Activated T-cell treated with anti-CD3 and anti-CD28 coated beads, Interleukin-2, amount 50 U/mL, for 1 hour (primary cell): ENCODE data around the gene LRMDA.

ENCODE experiments used
- DNase-seq: peaks from one replicate; pipeline ENCODE4 v3.0.0-alpha.2; 2020

The LRMDA gene

GRCh38 chr10:75939541-75939940 is 508.1 kb downstream of the LRMDA start:
- no peak for DNase-seq

GRCh38 chr10:75940742-75941141 is 509.3 kb downstream of the LRMDA start:
- DNase-seq = no peak

DNA sequence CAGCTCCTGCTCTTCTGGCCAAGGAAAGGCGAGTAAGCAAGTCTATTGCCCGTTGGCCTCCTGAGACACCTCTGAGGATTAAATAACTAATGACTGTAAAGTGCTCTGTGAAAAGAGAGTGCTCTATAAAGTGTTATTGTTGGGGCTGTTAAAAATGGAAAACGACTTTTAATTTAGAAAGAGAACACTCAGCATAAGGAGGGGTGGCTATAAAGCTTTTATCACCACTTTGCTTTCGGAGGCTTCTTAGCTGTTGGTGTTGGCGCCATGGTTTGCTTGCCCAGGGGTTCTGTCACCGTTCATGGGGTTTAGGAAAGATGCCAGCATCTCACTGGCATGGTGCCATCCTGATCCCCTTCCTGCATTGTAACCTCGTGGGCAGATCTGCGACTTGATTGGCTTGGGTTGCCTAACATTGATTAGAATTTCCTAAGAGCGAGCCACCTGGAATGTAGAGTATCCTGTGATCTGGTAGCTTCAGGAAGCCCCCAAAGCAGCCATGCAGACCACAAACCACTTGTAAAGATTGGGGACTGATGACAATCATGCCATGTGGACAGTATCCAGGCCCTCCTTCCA is 509.9 kb downstream of the LRMDA start:
- no peak for DNase-seq

GRCh38 chr10:75944061-75944460 is 512.6 kb downstream of the LRMDA start:
- no peak for DNase-seq

DNA sequence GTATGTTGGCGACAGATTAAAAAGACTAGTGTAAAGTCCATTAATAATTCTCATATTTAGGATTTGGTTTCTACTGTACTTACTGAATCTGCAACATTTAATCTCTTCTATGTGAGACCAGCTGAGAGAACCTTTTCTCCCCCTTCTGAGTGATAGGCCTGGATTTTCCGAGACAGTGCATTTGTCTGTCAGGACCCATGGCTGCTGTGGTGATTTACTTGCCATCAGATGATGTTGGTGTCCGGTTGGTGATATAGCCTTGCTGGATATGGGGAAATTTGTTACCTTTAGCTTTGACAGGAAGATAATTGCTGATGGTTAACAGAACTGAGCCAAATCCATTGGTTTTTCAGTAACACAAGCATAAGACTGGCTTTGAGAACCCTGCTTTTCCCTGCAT is 517.2 kb downstream of the LRMDA start:
- DNase-seq = no peak

GRCh38 chr10:75950307-75950706 is 518.9 kb downstream of the LRMDA start:
- no peak for DNase-seq

DNA sequence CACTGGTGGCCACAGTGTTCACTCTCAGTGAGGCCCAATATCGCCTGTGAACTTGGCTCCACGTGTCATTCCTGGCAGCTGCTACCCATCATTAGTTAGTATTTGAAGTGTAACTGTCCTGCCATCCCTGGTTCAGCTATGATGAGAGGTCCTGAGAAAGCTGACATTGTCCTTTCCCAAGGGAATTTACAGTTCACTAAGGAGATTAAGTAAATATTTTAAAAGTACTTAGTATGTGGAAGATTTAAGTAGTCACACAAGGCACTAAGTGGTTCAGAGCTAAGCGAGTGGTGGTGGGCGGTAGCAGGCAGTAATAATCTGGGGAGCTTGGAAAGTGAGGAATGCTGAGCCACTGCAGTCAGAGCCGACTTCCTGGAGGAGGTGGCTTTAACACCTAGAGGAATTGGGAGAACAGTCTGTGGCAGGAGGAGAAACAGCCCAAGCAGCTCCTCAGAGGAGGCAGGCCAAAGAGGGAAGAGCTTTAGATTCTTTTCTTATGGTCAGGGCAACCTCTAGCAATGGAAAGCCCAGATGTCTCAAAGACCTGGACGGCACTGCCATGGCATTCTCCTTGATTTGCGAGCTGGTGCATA is 519.7 kb downstream of the LRMDA start:
- DNase-seq = no peak

DNA sequence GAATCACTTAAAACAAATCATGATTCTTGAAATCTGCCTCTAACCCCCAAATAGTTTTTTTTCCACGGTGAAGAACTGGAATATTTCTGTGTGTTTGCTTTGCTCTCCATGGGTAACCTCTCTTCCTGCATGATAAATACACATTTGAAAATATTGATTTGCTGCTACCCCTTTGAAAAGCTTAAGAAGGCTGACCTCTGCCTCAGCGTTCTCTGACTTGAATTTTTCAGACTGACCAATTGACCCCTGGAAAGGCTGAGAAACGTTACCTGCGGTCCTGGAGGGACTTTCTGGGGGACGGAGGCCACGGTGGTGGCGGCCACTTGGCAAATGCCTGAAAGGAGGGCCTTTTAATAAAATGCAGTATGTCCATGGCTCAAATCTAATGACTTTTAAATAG is 520.2 kb downstream of the LRMDA start:
- DNase-seq = no peak

DNA sequence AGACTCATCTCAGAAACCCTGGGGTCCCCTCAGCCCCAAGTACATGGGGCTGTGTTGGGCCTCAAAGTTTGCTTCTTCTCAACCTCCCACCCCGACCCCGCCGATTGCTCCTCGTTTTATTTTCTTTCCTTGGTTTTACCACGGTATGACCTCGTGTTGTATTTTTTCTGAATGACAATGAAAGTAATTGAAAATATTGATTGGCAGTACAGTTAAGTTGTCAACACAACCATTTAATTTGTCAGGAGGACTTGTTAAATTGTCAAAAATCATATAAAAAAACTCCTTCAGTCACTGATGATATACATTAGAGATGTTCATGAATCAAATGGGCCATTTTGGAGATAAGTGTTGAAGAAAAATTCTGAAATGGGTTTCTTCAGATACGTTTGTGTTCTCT is 520.7 kb downstream of the LRMDA start:
- no peak for DNase-seq

- no peak for DNase-seq
Observed at GRCh38 chr10:75954486-75954885, 523.1 kb downstream of the LRMDA start.

- DNase-seq = no peak
Observed at GRCh38 chr10:75955973-75956502, 524.6 kb downstream of the LRMDA start.

GRCh38 chr10:75956624-75957023 is 525.2 kb downstream of the LRMDA start:
- DNase-seq = no peak

DNA sequence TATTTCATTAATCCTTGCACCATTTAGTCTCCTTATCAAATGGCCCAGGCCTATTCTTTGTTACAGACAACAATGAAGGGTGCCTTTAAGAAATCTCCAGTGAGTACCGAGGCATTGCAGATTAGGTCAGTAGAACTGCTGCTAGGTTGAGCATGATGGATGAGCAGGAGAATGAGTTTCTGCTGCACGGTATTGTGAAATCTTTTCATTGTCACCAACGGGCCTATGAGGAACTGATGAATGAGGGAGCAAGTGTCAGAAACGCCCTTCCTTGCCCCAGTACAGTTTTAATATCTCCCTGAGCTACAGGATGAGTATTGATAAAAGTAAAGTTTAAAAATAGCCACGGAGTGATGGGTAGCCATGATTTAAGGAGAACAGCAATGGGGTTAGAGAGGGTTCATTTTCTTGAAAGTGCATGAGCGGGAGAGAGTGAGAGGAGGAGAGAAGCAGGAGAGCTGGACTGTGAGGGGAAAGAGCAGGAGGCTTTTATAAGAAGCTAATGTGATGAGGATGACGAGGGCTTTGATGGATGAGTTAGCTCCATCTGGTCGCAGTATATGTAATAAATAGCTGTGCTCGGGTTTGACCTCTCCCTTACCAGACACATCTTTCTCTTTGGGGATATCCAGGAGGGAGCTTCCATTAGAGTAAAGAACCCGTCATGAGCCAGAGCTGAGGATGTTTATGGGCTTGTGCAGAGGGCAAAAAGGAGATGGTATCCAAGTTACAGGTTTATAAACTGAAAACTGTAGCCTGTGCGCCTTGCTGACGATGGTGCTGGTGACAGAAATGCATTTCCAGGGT is 526.1 kb downstream of the LRMDA start:
- DNase-seq = no peak

- no peak for DNase-seq
Observed at GRCh38 chr10:75959209-75959608, 527.8 kb downstream of the LRMDA start.

- DNase-seq = no peak
Observed at GRCh38 chr10:75959912-75960311, 528.5 kb downstream of the LRMDA start.

DNA sequence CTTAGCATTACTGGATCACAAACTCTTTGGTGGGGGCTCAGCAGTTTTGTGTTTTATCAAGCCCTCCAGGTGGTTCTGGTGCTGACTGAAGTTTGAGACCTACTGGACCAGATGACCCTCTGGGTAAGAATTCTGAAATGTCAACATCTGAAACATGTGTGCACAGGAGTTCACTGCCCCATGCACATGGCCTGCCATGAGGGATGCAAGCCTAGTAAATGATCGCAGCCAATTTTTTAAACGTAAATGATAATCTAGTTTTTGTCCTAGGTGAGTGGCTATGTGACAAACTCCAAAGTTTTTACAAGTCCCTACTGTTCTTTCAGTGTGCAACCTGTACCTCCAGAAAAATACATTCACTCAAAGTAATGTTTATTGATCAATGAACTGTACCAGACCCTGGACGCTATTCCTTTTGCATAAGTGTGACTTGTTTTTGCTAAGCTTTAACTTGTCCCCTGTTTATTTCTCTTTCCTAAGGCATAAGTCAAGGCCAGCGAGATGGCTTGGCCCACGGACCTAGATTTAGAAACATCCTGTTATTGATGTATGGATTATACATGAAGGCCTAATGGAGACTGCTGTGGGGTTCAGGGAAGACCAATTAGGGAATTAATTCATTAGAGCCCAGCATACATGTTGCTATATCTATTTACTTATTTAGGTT is 531.1 kb downstream of the LRMDA start:
- no peak for DNase-seq

DNA sequence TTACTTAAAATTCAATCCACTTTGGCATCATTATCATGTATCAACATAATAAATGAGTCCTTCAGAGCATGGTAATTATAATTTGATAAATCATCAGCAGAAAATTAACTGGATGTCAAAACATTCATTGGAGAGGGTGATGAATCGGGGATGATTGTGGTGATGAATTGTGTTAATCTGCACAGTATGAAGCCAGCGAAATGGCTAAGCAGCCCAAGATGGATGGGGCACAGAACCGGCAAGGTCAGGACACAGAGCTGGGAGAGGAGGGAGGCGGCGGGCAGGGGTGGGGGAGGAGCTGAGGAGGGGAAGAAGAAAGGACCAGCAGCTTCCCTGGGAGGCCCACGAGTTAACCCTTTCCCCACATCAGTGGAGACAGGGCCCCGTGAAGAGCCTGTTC is 536.1 kb downstream of the LRMDA start:
- DNase-seq = no peak

- DNase-seq = no peak
Observed at GRCh38 chr10:75969031-75969430, 537.6 kb downstream of the LRMDA start.

GRCh38 chr10:75971402-75972211 is 540.2 kb downstream of the LRMDA start:
- DNase-seq = no peak

DNA sequence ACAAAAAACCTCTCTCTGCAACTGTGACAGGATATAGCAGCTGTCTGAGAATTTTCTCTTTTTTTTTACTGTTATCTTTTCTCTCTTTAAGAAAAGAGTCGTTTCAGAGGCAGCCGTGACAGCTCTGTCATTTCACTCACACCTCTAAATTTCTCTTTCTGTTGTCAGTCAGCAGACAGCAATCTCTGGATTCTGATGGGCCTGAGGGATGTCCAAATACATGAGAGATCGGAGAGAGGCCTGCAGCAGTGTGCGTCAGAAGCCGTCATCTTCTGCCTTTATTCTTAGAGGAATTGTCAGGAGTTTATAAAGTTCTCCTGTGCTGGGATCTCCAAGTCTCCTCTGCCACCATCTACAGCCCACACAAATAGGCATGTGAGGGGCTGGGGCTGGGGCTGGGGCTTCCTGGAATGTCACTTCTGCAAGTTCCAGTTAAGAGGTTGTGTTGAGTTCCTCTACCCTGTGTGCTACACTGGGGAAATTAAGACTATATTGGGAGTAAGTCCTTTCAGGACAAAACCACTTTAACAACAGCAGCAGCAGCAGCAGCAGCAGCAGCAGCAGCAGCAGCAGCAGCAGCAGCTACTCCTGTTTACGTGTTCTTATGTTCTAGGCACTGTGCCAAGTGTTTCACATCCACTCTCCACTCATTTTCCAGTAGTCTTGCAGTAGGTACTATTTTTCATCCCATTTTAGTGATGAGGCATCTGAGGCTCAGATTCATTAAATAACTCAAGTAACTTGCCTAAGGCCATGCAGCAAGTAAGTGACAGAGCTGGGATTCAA is 541.3 kb downstream of the LRMDA start:
- no peak for DNase-seq

DNA sequence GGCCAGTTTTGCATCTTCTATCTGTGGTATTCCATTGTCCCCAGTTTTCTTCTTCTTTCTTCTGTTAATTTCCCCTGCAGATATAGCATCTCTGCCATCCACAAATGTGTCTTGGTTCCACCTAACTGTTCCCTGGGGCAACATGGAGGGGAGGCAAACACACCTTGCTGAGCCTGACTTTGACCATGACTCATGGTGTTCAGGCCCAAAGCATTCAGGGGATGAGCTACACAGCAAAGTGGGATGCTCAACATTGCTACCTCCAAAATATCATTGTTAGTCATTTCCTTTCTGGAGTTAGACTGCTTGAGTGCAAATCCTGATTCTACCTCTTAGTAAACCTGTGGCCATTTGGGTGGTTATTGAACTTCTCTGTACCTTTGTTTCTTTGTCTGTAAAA is 542.7 kb downstream of the LRMDA start:
- no peak for DNase-seq

GRCh38 chr10:75976681-75977080 is 545.3 kb downstream of the LRMDA start:
- no peak for DNase-seq
